NOMO-1 treated with dmso at 0.1 percent for 144 hours (cell line): Measurements from ENCODE around the gene PNPLA8.

Experiments
- DNase-seq: peaks from one replicate; lab custom pipeline; 2025; ENCODE audit not compliant: unreplicated experiment; lab: John Stamatoyannopoulos, UW

PNPLA8 gene

DNA sequence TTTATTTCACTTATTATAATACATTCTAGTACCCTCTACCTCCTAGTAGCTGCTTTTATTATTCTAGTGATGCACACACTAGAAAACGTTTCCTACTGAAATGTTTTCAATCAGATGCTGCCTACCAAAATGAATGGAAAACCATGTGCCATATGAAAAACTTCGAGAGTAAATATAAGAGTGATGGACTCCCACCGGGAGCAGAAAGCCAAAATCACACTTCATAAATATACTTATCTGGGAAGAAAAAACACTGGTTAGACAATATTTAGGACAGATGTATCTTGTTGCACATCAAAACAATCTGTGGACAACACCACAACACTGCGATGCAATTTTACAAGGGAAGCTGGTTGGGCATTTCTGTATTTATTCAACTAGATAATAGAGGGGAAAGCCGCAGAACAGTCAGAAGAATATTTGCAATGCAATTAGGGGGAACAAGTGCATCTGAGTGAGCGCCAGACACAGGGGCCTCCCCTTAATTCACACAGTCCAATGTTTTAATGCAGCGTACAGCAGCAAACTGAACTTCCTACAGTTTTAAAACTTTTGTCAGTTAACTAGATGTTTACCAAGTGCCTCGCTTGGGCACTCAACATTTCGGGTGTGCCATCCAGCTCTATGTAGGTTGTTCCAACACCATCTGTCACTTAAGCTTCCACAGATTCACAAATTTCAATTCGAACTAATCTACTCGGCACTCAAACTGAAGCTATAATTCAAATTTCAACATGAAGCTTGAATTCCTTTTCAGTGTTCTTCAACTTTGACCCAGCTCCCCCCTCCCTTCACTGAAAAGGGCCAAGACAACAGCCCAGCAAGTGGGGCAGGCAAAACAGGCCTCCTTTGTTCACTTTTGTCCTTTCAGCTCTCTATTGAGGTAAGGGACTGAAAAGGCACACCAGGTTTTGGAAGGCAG, 77.1 kb downstream of the PNPLA8 start:
- no peak for DNase-seq

DNA sequence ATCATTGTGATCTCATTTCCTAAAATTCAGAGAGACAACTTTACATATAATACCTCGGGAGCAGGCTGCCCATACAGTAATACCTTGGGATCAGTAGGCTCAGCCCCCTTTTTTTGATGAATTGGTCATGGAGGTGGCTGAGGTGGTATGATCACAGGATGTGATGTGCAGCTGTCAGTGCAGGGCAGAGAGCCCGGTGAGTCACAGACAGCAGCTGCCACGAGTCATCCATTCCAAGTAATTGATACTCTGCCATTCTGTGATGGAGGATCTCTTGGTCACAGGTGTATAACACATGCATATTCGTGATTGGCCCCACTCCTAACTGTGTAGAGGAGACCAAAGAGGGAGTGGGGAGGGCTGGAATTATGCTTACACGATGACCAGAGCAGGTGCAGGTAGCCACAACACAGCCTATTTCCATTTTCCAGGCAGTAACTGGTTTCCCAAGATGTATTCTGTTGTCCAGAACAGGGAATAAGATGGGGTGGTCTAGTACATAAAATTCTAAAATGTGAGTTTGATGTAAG, 83.8 kb downstream of the PNPLA8 start:
- no peak for DNase-seq

DNA sequence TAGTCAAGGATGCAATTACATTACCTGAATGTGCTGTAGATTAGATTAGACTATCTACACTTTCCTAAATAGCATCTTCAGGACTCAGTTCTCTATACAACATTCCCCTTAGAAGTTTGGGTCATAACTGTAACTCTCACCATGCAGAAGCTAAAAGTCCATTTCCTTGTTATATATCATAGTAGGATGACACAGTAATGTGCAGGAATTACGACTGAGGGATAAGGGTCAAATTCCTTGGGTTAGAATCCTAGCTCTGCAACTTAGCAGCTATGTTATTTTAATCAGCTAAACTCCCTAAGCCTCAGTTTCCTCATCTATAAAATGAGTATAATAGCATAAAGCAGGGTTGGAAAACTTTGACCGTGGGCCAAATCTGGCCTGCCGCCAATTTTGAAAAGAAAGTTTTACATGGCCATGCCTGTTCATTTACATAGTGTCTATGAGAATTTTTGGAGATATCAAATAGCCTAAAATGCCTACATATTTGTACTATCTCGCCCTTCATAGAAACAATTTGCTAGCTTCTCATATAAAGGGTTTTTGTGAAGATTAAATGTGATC, 84.5 kb downstream of the PNPLA8 start:
- no peak for DNase-seq

DNA sequence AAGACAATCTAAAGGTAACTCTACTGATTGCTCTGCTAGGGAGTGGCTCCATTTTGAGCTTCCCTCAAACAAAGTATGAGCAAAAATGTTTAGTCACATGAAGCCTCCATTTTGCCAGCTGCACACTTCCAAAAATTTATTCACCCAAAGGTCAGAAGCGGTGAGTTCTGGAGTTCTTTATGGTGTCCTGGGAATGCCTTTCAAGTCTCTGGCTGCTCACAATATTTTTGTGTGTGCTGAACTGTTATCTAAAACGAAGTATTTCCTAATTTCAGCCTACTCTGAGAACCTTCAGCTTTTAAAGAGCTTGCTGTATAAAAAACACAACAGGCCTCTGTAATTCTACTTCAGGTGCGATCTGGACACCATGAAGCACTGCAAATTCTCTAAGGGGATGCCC, 85.3 kb downstream of the PNPLA8 start:
- DNase-seq, result no peak

DNA sequence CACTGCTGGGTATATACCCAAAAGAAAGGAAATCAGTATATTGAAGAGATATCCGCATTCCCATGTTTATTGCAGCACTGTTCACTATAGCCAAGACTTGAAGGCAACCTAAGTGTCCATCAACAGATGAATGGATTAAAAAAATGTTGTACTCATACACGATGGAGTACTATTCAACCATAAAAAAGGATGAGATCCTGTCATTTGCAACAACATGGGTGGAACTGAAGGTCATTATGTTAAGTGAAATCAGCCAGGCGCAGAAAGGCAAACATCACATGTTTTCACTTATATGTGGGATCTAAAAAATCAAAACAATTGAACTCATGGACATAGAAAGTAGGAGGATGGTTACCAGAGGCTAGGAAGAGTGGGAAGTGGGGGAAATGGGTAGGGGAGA, 89.0 kb downstream of the PNPLA8 start:
- no peak for DNase-seq

DNA sequence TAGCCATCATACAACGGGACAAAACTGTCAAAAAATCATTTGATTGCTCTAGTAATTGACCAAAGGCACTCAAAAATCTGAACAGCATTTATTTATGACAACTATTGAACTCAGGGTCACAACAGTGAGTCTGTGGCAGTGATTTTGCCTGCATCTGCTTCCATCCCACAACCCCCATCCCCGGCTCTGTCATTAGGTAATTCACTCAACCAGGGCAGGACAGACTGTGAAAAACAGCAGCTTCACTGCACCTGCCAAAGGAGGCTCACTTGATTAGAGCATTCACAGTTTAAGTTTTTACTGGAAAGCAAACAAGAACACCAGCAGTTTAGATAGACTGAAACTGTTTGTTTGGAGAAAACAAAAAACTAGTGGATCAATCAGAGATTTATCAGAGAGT, 91.9 kb downstream of the PNPLA8 start:
- no peak for DNase-seq

DNA sequence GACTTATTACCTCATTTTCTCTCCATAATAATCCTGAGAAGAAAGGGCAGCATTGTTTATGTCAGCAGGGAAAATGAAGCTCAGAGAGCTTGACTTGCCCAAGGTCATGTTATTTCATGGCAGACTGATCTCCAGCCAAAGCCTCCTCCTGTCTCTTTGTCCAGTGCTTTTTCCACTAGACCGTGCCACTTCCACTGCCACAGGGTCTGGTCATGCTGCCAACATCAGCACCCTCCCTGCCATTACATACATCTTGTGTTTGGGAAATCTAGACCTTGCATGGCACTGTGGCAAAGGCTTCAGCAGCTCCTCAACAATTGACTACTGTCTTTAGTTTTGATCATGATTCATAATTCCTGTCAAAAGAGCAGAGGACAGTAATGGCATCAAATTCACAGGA, 94.8 kb downstream of the PNPLA8 start:
- no peak for DNase-seq

DNA sequence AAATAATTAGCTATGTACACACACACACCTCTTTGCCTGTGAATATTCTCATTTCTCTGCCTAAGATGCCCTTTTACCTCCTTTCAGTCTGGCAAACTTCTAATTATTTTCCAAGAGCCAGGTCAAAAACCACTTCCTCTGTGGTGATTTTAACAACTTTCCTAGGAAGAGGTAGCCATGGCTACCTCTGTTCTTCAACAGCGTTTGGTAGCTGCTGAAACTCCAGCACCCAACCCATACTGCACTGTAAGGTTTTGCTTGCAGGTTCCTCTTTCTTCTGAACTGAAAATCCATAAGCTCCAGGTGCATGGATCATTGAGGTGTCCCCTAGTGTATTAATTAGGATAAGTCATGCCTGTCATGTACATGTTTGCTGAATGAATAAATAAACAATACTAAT, 95.3 kb downstream of the PNPLA8 start:
- DNase-seq, result no peak

DNA sequence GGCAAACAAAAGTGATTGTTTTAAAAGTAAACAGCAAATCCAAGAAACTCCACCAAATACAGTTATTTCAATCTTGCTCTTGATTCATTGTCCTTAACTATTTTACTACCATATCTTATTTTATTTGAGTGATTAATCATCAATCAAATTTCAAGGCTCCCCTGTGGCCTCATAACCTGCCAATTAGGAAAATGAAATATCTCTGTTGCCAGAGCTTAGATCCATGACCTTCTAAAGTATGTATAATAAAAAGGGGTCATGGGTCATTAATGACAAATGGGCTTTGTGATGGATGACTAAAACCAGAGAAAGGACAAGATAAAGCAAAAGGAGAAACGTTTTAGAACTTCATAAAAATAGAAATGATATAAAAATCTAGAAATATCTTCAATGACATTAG, 98.2 kb downstream of the PNPLA8 start:
- DNase-seq, result no peak

DNA sequence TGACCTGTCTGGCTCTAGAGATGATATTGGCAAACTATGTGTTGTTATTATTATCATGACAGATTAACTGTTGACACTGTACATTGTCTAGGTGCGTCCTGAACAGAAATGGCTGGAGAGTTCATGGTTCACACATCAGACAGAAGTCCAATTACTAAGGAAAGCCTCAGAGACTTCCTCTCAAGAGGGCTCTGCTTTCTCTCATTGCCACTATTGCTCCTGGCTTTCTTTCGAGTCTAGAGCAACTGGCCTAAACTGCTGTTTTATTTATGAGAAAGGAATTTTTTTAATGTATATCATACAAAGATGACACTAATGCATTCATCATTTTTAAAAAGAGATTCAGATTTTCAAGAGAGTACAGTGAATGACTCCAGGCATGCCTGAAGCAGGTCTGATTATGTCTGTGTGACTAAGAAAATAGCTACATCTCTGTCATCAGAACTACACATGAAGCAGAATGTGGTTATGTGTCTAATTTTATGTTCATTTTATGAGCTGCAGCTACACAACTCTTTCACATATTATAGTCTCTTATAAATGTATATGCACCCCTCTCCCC, 100.1 kb downstream of the PNPLA8 start:
- DNase-seq, result no peak

DNA sequence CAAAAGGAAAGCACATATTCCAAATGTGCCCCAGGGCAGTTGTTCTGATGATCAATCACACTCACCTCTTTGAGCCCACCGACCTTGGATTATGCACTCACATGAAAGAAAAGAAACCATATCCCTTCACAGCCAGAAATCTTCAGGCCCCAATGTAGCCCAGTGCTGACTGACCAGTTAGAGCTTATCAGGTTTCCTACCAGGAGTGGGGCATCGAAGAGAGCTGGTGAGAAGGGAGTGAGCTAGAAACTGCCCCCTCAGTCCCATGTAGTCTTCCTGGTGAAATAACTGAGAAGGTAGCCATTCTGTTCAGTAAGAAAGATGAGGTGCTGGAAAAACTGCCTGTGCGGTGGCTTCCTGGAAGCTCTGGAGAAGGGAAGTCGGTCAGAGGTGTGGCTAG, 101.9 kb downstream of the PNPLA8 start:
- DNase-seq, result no peak

DNA sequence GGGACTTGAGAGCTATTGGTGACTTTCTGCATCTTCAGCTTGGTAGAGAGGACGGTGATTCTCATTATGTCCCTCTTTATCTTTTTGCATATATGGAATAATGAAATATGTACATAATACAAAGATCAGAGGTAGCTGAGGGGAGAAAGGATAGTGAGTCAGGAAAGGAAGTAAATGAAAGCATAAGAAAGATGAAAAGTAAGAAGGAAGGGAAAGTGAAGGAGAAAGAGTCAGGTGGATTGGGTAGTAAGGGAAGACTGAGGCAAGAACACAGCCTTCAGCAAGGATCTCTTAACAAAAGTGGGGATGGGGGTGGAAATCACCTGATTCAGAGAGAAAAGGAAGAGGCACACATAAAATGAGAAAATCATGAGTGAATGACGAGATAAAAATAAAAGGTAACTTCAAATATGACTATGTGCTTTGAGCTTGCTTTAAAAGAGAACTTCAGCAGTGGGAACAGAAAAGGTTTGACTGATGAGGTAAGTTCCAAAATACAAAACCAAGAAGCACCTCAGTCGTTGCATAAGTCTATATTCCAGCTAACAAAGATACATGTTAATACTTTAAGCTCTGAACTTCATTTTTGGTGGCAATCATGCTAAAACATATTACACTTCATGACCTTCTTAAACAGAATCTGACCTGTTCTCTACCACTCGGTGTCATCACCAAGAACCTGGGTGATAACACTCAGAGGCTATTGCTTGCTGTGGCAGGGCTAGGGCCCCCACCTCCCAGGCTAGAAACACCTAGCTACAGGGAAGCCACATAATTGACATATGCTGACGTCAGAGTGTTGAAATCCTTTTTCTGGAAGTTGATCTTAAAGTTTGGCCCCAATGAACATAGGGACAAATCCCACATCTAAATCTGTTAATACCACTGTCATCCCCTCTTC, 102.6 kb downstream of the PNPLA8 start:
- no peak for DNase-seq

DNA sequence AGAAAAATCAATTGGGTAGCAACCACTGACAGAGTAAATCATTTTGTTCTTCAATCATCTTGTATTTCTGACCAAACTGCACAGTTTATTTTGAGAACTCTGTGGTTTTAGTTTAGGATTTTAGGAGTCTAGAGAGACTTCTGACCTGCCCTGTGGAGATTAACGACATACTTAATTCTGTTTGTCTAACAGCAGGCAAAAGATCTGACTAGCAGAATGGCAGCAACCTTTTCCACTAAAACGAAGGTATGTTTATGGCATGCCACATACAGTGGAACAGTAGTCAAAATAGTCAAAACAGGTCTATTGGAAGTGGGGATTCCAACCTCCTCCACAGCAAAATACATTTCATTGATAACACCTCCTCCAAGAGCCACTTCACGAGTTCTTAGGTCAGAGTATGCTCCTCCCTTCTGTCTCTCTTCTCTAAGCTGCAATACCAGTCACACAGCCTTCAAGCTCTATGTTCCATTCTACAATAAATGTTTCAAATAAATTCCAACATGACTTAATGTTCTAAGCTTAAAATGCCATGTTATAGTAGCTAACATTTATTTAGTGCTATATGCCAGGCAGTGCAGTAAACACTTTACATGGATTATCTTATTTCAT, 104.1 kb downstream of the PNPLA8 start:
- DNase-seq, result no peak
